ENCODE data around the gene SERPINB6. TPM values are rescaled to one million over a fixed set of nuclear protein-coding genes. Genes with fewer than 3 reads are reported as not detected.

SERPINB6 gene
- total RNA-seq, 1 experiment from 2014 or later, result 131 TPM

DNA sequence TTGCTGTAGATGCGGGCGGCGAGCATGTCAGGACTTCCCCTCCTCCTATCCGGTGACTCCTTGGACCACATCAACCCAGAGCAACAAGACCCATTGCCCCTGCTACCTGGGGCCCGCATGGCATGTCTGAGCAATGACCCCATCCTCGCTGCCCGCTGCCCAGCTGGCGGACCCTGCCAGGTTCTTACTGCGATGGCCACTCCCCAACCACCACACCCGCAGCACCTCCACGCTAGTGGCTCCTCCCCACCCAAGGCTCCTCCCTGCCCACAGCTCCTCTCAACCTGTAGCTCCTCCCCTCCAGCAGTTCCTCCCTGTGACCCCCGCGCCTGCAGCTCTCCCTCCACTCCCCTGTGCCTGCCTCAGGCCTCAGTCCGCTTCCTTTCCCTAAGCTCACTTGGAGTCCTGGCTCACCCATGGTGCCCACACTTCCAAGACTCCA is 50.7 kb downstream of the SERPINB6 start:
- no TSS peak for BruUV-seq (replicated peaks)
- in situ Hi-C loops (cut with HindIII; ENCODE audit: low pct_unique_long_range_greater_than_20kb, low sequenced_read_pairs), result no loop called here
- intact Hi-C loops (cut with micrococcal nuclease; ENCODE audit: unreplicated experiment), result no loop called here

DNA sequence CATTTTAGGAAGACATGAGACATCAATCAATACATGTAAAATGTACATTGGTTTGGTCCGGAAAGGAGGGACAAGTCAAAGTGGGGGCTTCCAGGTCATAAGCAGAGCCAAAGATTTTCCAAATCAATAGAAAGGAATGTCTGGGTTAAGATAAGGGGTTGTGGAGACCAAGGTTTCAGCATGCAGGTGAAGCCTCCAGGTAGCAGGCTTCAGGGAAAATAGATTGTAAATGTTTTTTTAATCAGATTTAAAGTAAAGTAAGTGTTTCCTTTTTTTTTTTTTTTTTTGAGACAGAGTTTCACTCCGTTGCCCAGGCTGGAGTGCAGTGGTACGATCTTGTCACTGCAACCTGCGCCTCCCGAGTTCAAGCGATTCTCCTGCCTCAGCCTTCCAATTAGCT is 51.5 kb downstream of the SERPINB6 start:
- H3K27ac ChIP-seq (ENCODE audit: low read length), result no peak overlapping the region
- ATAC-seq, result no peak
- intact Hi-C loops (cut with micrococcal nuclease; ENCODE audit: unreplicated experiment) (no loop called here), in situ Hi-C loops (cut with HindIII; ENCODE audit: low pct_unique_long_range_greater_than_20kb, low sequenced_read_pairs) (no loop called here)
- no peaks in the 10 kb centered on the region for H3K27me3 ChIP-seq (ENCODE audit: control insufficient read depth, insufficient read depth, low read length)
- H3K4me1 ChIP-seq (ENCODE audit: control insufficient read depth, insufficient read depth, low read length), result no peaks in the 10 kb centered on the region
- H3K36me3 ChIP-seq (ENCODE audit: control insufficient read depth, insufficient read depth, low read length), result no peaks in the 10 kb centered on the region
- DNase-seq (ENCODE audit: low read depth, low spot score), result no peak
- no TSS peak for BruUV-seq (replicated peaks)
- POLR2A ChIA-PET, result interaction anchor here (0.7 kb wide), 1 partner anchor 78 kb away, joined by 3 read pairs; the partner anchor contains the start of gene SERPINB1
- CTCF ChIA-PET, result no interaction called here
- no peak for TF ChIP-seq TCF7L2 (IDR thresholded peaks at IDR 0.05; ENCODE audit: low read depth, low read length)
- TF ChIP-seq SIN3A (IDR thresholded peaks at IDR 0.05; ENCODE audit: borderline replicate concordance, insufficient read depth, low read depth, low read length), result no peak
- no peak for TF ChIP-seq POLR2AphosphoS5 (IDR thresholded peaks at IDR 0.05; ENCODE audit: low read depth, low read length)
- TF ChIP-seq, protein P1, sequence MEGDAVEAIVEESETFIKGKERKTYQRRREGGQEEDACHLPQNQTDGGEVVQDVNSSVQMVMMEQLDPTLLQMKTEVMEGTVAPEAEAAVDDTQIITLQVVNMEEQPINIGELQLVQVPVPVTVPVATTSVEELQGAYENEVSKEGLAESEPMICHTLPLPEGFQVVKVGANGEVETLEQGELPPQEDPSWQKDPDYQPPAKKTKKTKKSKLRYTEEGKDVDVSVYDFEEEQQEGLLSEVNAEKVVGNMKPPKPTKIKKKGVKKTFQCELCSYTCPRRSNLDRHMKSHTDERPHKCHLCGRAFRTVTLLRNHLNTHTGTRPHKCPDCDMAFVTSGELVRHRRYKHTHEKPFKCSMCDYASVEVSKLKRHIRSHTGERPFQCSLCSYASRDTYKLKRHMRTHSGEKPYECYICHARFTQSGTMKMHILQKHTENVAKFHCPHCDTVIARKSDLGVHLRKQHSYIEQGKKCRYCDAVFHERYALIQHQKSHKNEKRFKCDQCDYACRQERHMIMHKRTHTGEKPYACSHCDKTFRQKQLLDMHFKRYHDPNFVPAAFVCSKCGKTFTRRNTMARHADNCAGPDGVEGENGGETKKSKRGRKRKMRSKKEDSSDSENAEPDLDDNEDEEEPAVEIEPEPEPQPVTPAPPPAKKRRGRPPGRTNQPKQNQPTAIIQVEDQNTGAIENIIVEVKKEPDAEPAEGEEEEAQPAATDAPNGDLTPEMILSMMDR (IDR thresholded peaks at IDR 0.05), result no peak
- no peak for TF ChIP-seq REST (IDR thresholded peaks at IDR 0.05; ENCODE audit: insufficient read depth in 1 of 2, low read depth in 2 of 2, low read length in 1 of 2)
- H3K9me3 ChIP-seq (ENCODE audit: control insufficient read depth, insufficient read depth, low read depth, low read length), result no peaks in the 10 kb centered on the region
- no peak overlapping the region for H3K4me3 ChIP-seq (ENCODE audit: low read depth in 2 of 2, low read length in 2 of 2)

More for the DNA sequence above, 50.7 kb downstream of the SERPINB6 start:
- Histone ChIP-seq H3K27me3 (ENCODE audit: control insufficient read depth, insufficient read depth, low read length) (no peaks in the 10 kb centered on the region), H3K27ac (ENCODE audit: low read length) (no peak overlapping the region), H3K4me3 (ENCODE audit: low read depth in 2 of 2, low read length in 2 of 2) (no peak overlapping the region), H3K36me3 (ENCODE audit: control insufficient read depth, insufficient read depth, low read length) (no peaks in the 10 kb centered on the region), H3K4me1 (ENCODE audit: control insufficient read depth, insufficient read depth, low read length) (no peaks in the 10 kb centered on the region; the same call in 1 of the 2 replicates), H3K9me3 (ENCODE audit: control insufficient read depth, insufficient read depth, low read depth, low read length) (no peaks in the 10 kb centered on the region)
- CTCF ChIA-PET, result interaction anchor here (0.8 kb wide), 1 partner anchor 18 kb away, joined by 3 read pairs; no protein-coding TSS in a partner anchor
- TF ChIP-seq TCF7L2 (IDR thresholded peaks at IDR 0.05; ENCODE audit: low read depth, low read length) (no peak), REST (IDR thresholded peaks at IDR 0.05; ENCODE audit: insufficient read depth in 1 of 2, low read depth in 2 of 2, low read length in 1 of 2) (no peak), POLR2AphosphoS5 (IDR thresholded peaks at IDR 0.05; ENCODE audit: low read depth, low read length) (no peak), SIN3A (IDR thresholded peaks at IDR 0.05; ENCODE audit: borderline replicate concordance, insufficient read depth, low read depth, low read length) (no peak)
- TF ChIP-seq, protein P1 (IDR thresholded peaks at IDR 0.05), result no peak
- ATAC-seq (no peak), DNase-seq (ENCODE audit: low read depth, low spot score) (no peak)
- POLR2A ChIA-PET, result no interaction called here
